Activated T-cell treated with anti-CD3 and anti-CD28 coated beads, Interleukin-2, amount 50 U/mL, for 72 hours (primary cell): ENCODE measurements around the gene FADS6. TPM values are rescaled to one million over a fixed set of nuclear protein-coding genes. Genes with fewer than 3 reads are reported as not detected.
A peak's percentile ranks its signal among the peaks of the same experiment; 100 is the strongest.
"Not testable (repeated sequence)": the region's sequence is repeated elsewhere in the genome, so short reads cannot be mapped to it uniquely, and the experiment has no call there.

Source experiments
- ATAC-seq, 2 donors: fragments of 150-1000 bp; cut with Tn5 transposase; replicated peaks in 1 of 2; 2 replicates each; pipeline ENCODE4 v1.10.0; 2021; ENCODE audit warnings: moderate library complexity in 2 of 2, mild to moderate bottlenecking in 1 of 2
- DNase-seq, 2 donors: peaks; one replicate each; pipeline ENCODE4 v3.0.0; 2021 to 2022; ENCODE audit warnings: mixed read lengths in 1 of 2
- H3K27ac Mint-ChIP-seq: one replicate; pipeline ENCODE4 v1.8.0; 2022; ENCODE audit warnings: mild to moderate bottlenecking, moderate library complexity, mixed read lengths
- H3K27me3 Mint-ChIP-seq: one replicate; pipeline ENCODE4 v1.8.0; 2022; ENCODE audit warnings: low read depth, mixed read lengths
- H3K36me3 Mint-ChIP-seq, 2 donors: one replicate each; pipeline ENCODE4 v1.8.0; 2022; ENCODE audit warnings: mixed read lengths in 2 of 2, mild to moderate bottlenecking in 1 of 2; ENCODE audit not compliant: insufficient read depth in 2 of 2
- H3K4me1 Mint-ChIP-seq: one replicate; pipeline ENCODE4 v1.8.0; 2022; ENCODE audit warnings: low read depth, mixed read lengths
- H3K4me3 Mint-ChIP-seq, 2 donors: one replicate each; pipeline ENCODE4 v1.8.0; 2022; ENCODE audit warnings: mild to moderate bottlenecking in 2 of 2, mixed read lengths in 2 of 2, moderate library complexity in 2 of 2
- H3K9me3 Mint-ChIP-seq, 2 donors: one replicate each; pipeline ENCODE4 v1.8.0; 2022; ENCODE audit warnings: mixed read lengths in 2 of 2
- total RNA-seq, 2 donors: library from RNA; stranded (reverse); gene quantifications; one replicate each; pipeline ENCODE4 v1.2.3, GENCODE V29; 2022

FADS6 gene
- total RNA-seq, 2 donors from 2014 or later = not detected

DNA sequence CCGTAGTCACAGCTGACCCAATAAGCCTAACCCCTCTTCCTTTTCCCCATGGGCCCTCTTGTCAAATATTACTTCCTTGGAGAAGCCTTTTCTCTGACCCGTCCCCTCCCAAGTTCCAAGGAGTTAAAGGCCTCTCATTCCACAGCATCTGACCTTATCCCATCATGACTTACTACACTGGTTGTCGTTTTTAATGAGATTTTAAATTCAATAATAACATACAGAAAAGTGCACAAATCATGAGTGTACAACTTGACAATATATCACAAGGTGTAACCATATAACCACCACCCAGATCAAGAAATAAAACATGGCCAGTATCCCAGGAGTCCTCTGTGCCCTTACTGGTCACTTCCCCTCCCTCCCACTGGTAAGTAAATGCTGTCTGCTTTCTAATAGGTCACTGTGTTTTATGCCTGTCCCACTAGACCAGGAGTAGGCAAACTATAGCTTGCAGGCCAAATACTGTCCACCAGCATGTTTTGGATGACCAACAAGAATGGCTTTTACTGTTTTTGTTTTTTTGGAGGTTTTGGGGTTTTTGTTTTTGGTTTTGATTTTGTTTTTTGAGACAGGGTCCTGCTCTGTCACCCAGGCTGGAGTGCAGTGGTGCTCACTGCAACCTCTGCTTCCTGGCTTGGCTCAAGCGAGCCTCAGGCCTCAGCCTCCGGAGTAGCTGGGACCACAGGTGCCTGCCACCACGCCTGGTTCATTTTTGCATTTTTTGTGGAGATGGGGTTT is 19.4 kb downstream of the FADS6 start:
- Mint-ChIP-seq H3K36me3 (peaks cover 4 to 6% of the 10 kb centered on the region in 2 donors), H3K4me3 (peak overlapping the region; percentile 92 to 95), H3K27ac (peak overlapping the region; percentile 99), H3K27me3 (no peaks in the 10 kb centered on the region), H3K4me1 (peaks cover 36% of the 10 kb centered on the region), H3K9me3 (no peaks in the 10 kb centered on the region)
- ATAC-seq (no peak), DNase-seq (no peak)

DNA sequence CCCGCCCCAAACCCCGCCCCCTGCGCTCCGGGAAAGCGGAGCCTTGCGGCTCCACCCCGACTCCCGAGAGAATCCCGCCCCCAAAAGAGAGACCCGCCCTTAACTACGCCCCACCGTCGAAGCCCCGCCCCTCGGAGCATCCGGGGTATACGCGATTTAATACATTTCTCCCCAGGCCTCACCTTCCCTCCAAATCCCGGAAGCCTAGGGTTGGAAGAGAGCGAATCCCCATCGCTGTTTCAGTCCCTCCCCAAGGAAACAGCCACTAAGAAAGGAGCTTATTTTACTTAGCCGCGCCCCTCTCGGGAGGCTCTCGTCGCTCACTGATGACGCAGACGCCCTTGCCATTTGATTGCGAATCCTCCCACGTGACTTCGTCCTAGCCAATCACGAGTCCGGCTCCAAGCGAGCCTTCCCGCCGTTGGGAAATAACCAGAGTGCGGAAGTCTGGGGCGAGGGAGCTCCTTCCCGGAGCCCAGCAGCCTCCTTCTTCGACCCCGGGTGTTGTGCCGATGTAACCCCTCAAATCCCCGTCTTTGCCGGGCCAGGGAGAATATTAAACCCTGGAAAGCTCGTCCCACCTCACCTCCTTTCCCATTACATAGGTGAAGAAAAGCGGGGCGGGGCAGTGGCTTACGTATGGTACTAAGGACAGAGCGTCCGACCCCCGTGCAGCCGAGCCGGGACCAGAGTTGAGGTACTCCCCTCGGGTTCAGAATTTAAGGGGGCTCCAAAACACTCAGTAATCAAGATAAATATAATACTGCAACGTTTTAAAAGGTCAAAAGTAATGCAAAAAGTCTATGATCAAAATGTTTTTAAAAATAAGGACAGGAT is 20.2 kb downstream of the FADS6 start:
- ATAC-seq (peak; percentile 92 to 93), DNase-seq (peak; percentile 98)
- Mint-ChIP-seq H3K4me1 (peaks cover 42% of the 10 kb centered on the region), H3K9me3 (no peaks in the 10 kb centered on the region), H3K4me3 (peak overlapping the region; percentile 92 to 95), H3K27ac (peak overlapping the region; percentile 99), H3K27me3 (no peaks in the 10 kb centered on the region), H3K36me3 (peaks cover 4 to 6% of the 10 kb centered on the region in 2 donors)

DNA sequence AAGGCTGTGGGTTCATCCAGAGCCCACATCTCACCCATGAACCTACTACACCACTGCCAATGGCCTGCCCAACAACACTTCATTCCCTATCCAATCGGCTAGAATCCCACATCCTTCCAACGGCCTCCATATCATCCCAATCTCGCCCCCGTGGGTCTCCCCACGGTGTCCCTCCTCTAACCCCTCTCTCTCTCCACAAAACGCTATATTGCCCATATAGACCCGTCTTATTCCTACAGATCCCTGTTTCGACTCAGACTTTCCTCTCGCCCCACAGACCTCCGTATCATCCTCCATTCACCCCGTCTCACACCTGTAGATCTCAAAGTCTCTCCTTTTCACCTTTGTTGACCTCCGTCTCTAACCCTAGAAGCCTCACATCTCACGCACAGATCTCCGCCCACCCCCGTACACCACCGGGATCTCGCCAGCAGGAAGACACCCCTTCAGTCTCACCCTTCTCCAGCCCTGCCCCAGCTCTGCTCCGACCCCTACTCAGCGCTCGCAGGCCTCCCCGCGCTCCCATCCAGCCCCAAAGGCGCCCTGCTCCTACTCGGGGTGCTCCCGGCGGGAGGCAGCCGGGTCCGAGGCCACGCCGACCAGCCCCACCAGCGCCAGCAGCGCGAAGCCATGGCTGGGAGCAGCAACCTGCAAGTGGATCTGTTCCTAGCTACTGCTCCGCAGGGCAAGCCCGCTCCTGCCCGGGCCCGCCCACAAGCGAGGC is 21.0 kb downstream of the FADS6 start, which contains the start of gene FDXR:
FDXR (minus strand) TSS at position 682 of the 724 bp plus-strand sequence; CDS start at position 632, 50 bp downstream.
- Mint-ChIP-seq H3K9me3 (no peaks in the 10 kb centered on the region), H3K4me3 (peak within 1 kb of the TSS; percentile 92 to 95), H3K27ac (peak within 1 kb of the TSS; percentile 99), H3K27me3 (no peaks in the 10 kb centered on the region), H3K4me1 (peaks cover 43% of the 10 kb centered on the region), H3K36me3 (peaks cover 4 to 6% of the 10 kb centered on the region in 2 donors)
- peak; percentile 24 to 35 for ATAC-seq
- no peak for DNase-seq

DNA sequence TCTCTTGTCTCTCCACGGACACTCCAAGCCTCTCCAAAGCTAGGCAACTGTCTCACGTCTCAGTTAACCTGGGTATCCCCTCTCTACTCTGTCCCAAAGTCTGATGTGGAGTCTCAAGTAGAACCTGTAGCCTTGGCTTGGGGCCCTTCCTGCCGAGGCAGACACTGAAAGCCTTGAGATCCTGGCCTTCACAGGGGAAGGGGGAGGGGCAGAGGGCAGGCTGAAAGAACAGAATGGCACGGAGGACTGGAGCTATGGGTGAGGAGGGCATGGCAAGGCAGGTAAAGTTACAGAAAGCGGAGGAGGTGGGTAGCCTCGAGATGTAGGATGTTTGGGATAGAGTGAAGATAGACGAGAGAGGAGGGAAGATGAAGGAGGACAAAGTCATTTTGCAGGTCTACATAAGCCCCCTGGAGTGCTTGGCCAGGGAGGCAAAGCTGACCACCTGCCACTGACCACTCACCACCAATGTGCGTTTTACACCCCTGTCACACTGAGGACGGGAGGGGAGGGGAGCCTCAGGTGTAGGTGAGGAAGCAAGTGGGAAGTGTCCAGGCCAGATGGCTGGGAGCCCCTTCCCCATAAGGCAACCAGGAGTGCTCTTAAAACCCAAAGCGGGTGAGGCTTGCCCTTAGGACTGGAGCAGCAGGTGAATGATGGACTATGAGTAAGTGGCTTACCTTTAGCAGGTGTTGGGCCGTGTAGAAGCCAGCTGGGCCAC is 21.9 kb downstream of the FADS6 start:
- H3K4me1 Mint-ChIP-seq = peaks cover 43% of the 10 kb centered on the region

DNA sequence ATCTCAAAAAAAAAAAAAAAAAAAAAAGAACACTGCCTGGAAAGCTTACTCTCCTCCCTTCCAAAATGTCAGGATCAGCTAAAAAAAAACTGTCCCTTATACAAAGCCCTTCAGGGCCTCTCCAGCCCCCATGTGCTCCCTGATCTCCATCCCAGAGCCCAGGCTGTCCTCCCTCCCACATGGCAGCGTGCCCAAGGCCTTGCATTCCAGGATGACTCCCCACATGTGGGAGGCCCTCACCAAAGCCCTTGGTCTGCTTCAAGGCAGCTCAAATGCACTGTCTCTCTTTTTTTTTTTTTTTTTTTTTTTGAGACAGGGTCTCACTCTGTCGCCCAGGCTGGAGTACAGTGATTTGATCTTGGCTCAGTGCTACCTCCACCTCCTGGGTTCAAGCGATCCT is 22.9 kb downstream of the FADS6 start:
- H3K36me3 Mint-ChIP-seq = peaks cover 4 to 6% of the 10 kb centered on the region in 2 donors
- DNase-seq (no peak), ATAC-seq (no peak)
- H3K9me3 Mint-ChIP-seq = no peaks in the 10 kb centered on the region
- H3K27me3 Mint-ChIP-seq = no peaks in the 10 kb centered on the region
- H3K4me3 Mint-ChIP-seq = no peak overlapping the region
- no peak overlapping the region for H3K27ac Mint-ChIP-seq
- H3K4me1 Mint-ChIP-seq = peaks cover 37% of the 10 kb centered on the region

More for the DNA sequence above, 21.9 kb downstream of the FADS6 start:
- Mint-ChIP-seq H3K9me3 (no peaks in the 10 kb centered on the region), H3K4me3 (peak overlapping the region; percentile 92 to 95), H3K27me3 (no peaks in the 10 kb centered on the region), H3K27ac (no peak overlapping the region), H3K36me3 (peaks cover 4 to 6% of the 10 kb centered on the region in 2 donors)
- DNase-seq = no peak
- no peak for ATAC-seq

DNA sequence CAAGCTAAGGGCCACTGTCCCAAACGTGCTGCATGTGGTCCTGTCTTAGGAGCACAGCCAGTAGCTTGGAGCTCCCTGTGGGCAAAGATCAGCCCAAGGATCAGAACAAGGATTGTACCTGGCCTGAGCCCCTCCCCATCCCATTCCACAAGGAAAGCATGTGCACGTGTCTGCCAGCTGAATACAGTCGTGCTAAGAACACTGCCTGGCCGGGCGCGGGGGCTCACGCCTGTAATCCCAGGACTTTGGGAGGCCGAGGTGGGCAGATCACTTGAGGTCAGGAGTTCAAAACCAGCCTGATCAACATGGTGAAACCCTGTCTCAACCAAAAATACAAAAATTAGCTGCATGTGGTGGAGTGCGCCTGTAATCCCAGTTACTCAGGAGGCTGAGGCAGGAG is 23.4 kb downstream of the FADS6 start:
- H3K4me3 Mint-ChIP-seq = not testable (repeated sequence)

DNA sequence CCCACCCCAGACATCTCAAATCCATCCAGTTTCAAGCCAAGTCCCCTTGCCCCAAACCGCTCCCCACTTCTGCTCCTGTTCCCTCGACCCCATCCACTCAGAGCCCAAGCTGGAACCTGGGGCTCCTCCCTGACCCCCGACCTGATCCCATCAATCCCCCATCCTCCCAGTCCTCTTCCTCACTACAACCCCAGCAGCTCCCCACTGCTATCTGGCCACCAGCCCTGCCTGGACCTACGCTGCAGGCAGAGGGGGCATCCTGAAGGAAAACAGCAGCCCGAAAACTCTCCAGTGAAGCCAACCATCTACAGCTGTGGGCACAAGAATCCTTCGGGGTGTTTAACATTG is 24.6 kb downstream of the FADS6 start:
- Mint-ChIP-seq H3K4me3 (no peak overlapping the region), H3K9me3 (no peaks in the 10 kb centered on the region), H3K36me3 (peaks cover 4 to 6% of the 10 kb centered on the region in 2 donors), H3K4me1 (peaks cover 36% of the 10 kb centered on the region), H3K27me3 (no peaks in the 10 kb centered on the region), H3K27ac (no peak overlapping the region)
- ATAC-seq (no peak), DNase-seq (no peak)

More for the DNA sequence above, 23.4 kb downstream of the FADS6 start:
- H3K9me3 Mint-ChIP-seq, H3K27ac Mint-ChIP-seq, ATAC-seq, H3K36me3 Mint-ChIP-seq, DNase-seq, H3K27me3 Mint-ChIP-seq: not testable (repeated sequence)
- H3K4me1 Mint-ChIP-seq = peaks cover 36% of the 10 kb centered on the region

DNA sequence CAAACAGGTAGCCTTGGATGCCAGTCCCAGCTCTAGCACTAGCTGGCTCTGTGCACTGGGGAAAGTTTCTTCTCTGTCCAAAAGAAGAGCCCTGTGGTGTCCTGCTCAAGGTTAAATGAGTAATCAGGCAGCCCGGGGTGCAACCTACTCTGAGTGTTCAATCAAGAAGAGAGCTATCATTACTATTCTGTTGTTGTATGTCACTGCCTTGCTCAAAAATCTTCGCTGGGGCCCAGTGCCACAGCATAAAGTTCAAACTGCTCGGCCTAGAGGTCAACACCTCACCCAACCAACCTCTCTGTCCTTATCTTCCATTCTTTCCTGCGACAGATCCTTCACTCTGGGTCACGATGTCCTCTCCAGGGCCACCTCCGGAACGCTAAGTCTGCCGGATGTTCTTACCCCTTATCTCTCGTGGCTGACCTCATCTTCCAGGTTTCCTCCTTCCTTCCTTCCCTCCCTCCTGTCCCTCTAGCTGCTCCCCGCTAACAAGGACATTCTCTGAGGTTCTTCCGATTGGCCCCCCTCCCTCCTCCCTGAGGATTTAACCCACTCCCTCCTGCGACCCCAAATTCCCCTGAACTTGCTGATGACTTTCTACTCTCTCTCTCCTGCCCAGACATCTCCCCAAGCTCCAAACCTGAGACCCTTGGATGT is 25.1 kb downstream of the FADS6 start:
- H3K27me3 Mint-ChIP-seq = no peaks in the 10 kb centered on the region
- no peak overlapping the region for H3K27ac Mint-ChIP-seq
- H3K9me3 Mint-ChIP-seq = no peaks in the 10 kb centered on the region
- DNase-seq (no peak), ATAC-seq (no peak)
- H3K36me3 Mint-ChIP-seq = peaks cover 3 to 10% of the 10 kb centered on the region in 2 donors
- H3K4me3 Mint-ChIP-seq = no peak overlapping the region
- peaks cover 33% of the 10 kb centered on the region for H3K4me1 Mint-ChIP-seq

DNA sequence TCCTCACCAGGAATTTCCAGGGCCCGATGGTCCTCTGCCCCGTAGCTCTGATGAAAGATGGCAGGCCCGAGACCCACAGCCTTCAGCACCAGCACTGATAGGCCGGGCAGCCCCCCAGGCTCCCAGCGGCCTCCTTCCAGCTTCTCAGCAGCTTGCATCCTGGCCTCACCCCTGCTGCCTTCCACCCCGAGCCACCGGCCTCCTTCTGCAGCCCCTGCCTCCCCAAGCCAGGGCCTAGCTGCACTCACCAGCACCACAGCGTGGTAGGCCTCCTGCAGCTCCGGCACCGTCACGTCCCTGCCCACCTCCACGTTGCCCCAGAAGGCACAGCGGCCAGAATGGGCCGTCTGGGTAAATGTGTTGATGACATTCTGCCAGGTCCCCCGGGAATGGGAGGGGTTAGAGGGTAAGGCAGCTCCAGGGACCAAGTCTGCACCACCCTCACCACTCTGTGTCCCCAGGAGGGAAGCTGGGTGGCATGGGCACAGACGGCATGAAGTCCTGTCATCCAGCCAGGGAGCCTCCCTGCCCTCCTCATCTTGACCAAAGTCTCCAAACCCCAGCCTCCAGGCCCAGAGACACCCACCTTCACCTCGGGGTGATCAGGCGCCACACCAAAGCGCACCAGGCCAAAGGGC is 27.1 kb downstream of the FADS6 start:
- H3K27me3 Mint-ChIP-seq = no peaks in the 10 kb centered on the region
- H3K9me3 Mint-ChIP-seq = no peaks in the 10 kb centered on the region
- no peak overlapping the region for H3K27ac Mint-ChIP-seq
- H3K4me1 Mint-ChIP-seq = peaks cover 19% of the 10 kb centered on the region
- no peak overlapping the region for H3K4me3 Mint-ChIP-seq
- no peak for ATAC-seq
- DNase-seq = no peak
- peaks cover 0 to 6% of the 10 kb centered on the region in 2 donors for H3K36me3 Mint-ChIP-seq

DNA sequence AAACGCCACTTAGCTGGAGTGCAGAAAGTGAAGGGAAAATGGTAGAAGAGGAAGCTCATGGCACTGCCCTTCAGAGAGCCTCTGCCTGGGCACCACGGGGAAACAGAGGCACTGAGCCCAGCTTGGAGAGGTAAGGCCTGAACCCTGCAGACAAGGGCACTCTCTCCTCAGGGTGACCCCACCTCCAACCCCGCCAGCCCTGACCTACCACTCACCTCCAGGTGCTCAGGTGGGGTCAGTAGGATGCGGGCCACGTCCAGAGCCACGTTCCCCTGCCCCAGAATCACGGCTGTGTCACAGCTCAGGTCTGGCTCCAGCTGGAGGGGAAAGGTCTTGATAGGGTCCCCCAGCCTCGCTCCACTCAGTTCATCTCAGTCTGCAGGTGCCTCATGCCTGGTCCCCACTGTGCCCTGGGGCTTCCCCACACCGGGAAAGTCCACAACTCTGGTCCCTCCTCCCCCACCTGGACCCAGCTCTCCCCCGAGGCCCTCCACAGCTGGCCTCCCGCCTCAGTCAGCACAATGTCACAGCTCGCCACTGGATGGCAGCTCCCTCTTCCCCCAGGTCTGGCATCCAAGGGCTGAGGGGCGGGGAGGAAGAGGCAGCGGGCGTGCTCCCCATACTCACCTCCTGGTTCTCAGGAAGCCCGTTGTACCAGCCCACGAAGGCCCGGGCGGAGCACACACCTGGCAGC is 27.8 kb downstream of the FADS6 start:
- H3K27me3 Mint-ChIP-seq = peaks cover 1% of the 10 kb centered on the region
- no peaks in the 10 kb centered on the region for H3K9me3 Mint-ChIP-seq
- peaks cover 15% of the 10 kb centered on the region for H3K4me1 Mint-ChIP-seq
- no peak for DNase-seq
- no peak overlapping the region for H3K27ac Mint-ChIP-seq
- no peak for ATAC-seq
- no peak overlapping the region for H3K4me3 Mint-ChIP-seq
- H3K36me3 Mint-ChIP-seq = peaks cover 0 to 6% of the 10 kb centered on the region in 2 donors

DNA sequence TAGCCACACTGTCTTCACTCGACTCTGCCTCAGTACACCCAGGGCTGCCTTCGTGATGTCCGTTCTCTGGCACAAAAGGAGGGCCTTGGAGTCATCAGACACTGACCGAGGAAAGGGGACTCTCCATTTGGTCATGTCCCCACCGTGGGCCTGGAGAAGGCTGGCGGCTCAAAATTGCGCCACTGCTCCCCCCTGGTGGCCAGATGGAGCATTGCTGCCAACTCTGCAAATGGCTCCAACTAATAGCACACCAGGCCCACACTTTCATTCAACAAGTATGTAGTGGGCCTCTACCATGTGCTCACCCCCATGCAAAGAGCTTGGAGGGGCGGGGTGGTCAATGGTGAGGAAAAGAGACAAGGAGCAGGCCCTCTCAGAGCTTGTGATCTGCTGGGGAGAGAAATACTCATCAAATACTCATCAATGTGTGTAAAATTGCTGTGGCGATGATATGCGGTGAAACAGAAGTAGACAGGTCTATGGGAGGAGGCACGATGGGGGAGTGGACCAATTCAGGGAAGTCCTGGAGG is 28.5 kb downstream of the FADS6 start:
- Mint-ChIP-seq H3K27me3 (peaks cover 8% of the 10 kb centered on the region), H3K4me3 (no peak overlapping the region), H3K9me3 (no peaks in the 10 kb centered on the region), H3K27ac (no peak overlapping the region), H3K36me3 (peaks cover 0 to 4% of the 10 kb centered on the region in 2 donors), H3K4me1 (peaks cover 15% of the 10 kb centered on the region)
- DNase-seq (peak; percentile 64 to 78), ATAC-seq (peak; percentile 43 to 49)
